H9 (cell line): ENCODE measurements around the gene DPF1. TPM values are rescaled to one million over a fixed set of nuclear protein-coding genes. Genes with fewer than 3 reads are reported as not detected.
A peak's percentile ranks its signal among the peaks of the same experiment; 100 is the strongest.

Experiments
- DNase-seq: peaks from one replicate; pipeline ENCODE4 v3.0.0-alpha.2; 2017
- H2AFZ ChIP-seq: one replicate; pipeline ENCODE4 v1.6.1; 2013; ENCODE audit warnings: mild to moderate bottlenecking, low read length, control low read depth, moderate library complexity
- H2AK5ac ChIP-seq: 2 replicates; pipeline ENCODE4 v1.6.1; 2013; ENCODE audit warnings: low read length, control low read depth, mixed read lengths; ENCODE audit not compliant: insufficient read length
- H2BK120ac ChIP-seq: one replicate; pipeline ENCODE4 v1.6.1; 2013; ENCODE audit warnings: low read depth, mild to moderate bottlenecking, low read length, control low read depth, inconsistent platforms; ENCODE audit not compliant: poor library complexity, severe bottlenecking
- H2BK12ac ChIP-seq: 2 replicates; pipeline ENCODE4 v1.6.1; 2013; ENCODE audit warnings: low read length, control low read depth, mixed read lengths, low read depth; ENCODE audit not compliant: insufficient read length
- H2BK15ac ChIP-seq: 2 replicates; pipeline ENCODE4 v1.6.1; 2013; ENCODE audit warnings: low read depth, low read length, control low read depth
- H2BK20ac ChIP-seq: one replicate; pipeline ENCODE4 v1.6.1; 2013; ENCODE audit warnings: low read depth, mild to moderate bottlenecking, low read length, control low read depth, inconsistent platforms; ENCODE audit not compliant: poor library complexity, severe bottlenecking
- H2BK5ac ChIP-seq: 2 replicates; pipeline ENCODE4 v1.6.1; 2013; ENCODE audit warnings: low read length, control low read depth, mixed read lengths; ENCODE audit not compliant: insufficient read length
- H3K14ac ChIP-seq: 2 replicates; pipeline ENCODE4 v1.6.1; 2013; ENCODE audit warnings: low read length, control low read depth; ENCODE audit not compliant: insufficient read depth
- H3K18ac ChIP-seq: 2 replicates; pipeline ENCODE4 v1.6.1; 2013; ENCODE audit warnings: low read depth, mild to moderate bottlenecking, mixed read lengths, low read length, control low read depth; ENCODE audit not compliant: insufficient read length
- H3K23ac ChIP-seq: 2 replicates; pipeline ENCODE4 v1.6.1; 2013; ENCODE audit warnings: low read length, control low read depth, mixed read lengths, low read depth; ENCODE audit not compliant: insufficient read length
- H3K23me2 ChIP-seq: 2 replicates; pipeline ENCODE4 v1.6.1; 2013; ENCODE audit warnings: low read depth, mild to moderate bottlenecking, mixed read lengths, low read length, control low read depth; ENCODE audit not compliant: insufficient read length, poor library complexity, severe bottlenecking
- H3K27ac ChIP-seq: 2 replicates; pipeline ENCODE4 v1.5.1; 2013; ENCODE audit warnings: low read length, control low read depth, mixed read lengths, low read depth; ENCODE audit not compliant: insufficient read length
- H3K27me3 ChIP-seq: 2 replicates; pipeline ENCODE4 v1.6.1; 2013; ENCODE audit warnings: low read length, control low read depth, inconsistent platforms; ENCODE audit not compliant: insufficient read depth
- H3K4ac ChIP-seq: 2 replicates; pipeline ENCODE4 v1.6.1; 2013; ENCODE audit warnings: low read depth, mild to moderate bottlenecking, control low read depth, inconsistent platforms, low read length, moderate library complexity
- H3K4me1 ChIP-seq: 2 replicates; pipeline ENCODE4 v1.6.1; 2013; ENCODE audit warnings: low read length, control low read depth, inconsistent platforms; ENCODE audit not compliant: insufficient read depth
- H3K4me2 ChIP-seq: 2 replicates; pipeline ENCODE4 v1.6.1; 2013; ENCODE audit warnings: low read length, control low read depth, mixed read lengths; ENCODE audit not compliant: insufficient read length, insufficient read depth
- H3K56ac ChIP-seq: 2 replicates; pipeline ENCODE4 v1.6.1; 2013; ENCODE audit warnings: low read depth, mild to moderate bottlenecking, mixed read lengths, low read length, control low read depth; ENCODE audit not compliant: insufficient read length
- H3K79me1 ChIP-seq: 2 replicates; pipeline ENCODE4 v1.6.1; 2013; ENCODE audit warnings: low read depth, mild to moderate bottlenecking, moderate library complexity, low read length, control low read depth, inconsistent platforms; ENCODE audit not compliant: insufficient read depth, poor library complexity, severe bottlenecking
- H3K79me2 ChIP-seq: 2 replicates; pipeline ENCODE4 v1.6.1; 2013; ENCODE audit warnings: low read length, control low read depth, inconsistent platforms; ENCODE audit not compliant: insufficient read depth
- H3K9ac ChIP-seq: 2 replicates; pipeline ENCODE4 v1.6.1; 2013; ENCODE audit warnings: low read length, control low read depth, mixed read lengths; ENCODE audit not compliant: insufficient read length; ENCODE audit errors: extremely low read depth
- H3K9me3 ChIP-seq: one replicate; pipeline ENCODE4 v1.6.1; 2013; ENCODE audit warnings: low read depth, low read length, inconsistent platforms; ENCODE audit not compliant: control insufficient read depth
- H3T11ph ChIP-seq: one replicate; pipeline ENCODE4 v1.6.1; 2013; ENCODE audit warnings: mild to moderate bottlenecking, low read length, control low read depth, inconsistent platforms
- H4K20me1 ChIP-seq: one replicate; pipeline ENCODE4 v1.6.1; 2013; ENCODE audit not compliant: control insufficient read depth, insufficient read length, insufficient read depth
- H4K5ac ChIP-seq: 2 replicates; pipeline ENCODE4 v1.6.1; 2013; ENCODE audit warnings: low read depth, mild to moderate bottlenecking, mixed read lengths, low read length, control low read depth; ENCODE audit not compliant: insufficient read length
- H4K8ac ChIP-seq: replicated peaks from 2 replicates; pipeline ENCODE4 v1.6.1; 2013; ENCODE audit warnings: low read length, control low read depth, mixed read lengths, low read depth; ENCODE audit not compliant: insufficient read length
- H4K91ac ChIP-seq: 2 replicates; pipeline ENCODE4 v1.6.1; 2013; ENCODE audit warnings: low read depth, mild to moderate bottlenecking, moderate library complexity, mixed read lengths, low read length, control low read depth; ENCODE audit not compliant: insufficient read length
- H3K27ac Mint-ChIP-seq, 3 experiments: 2 replicates in 2 of 3; 3 replicates in 1 of 3; pipeline ENCODE4 v1.8.0; 2020 to 2021; ENCODE audit warnings: mixed read lengths in 3 of 3, mild to moderate bottlenecking in 1 of 3, moderate library complexity in 1 of 3
- H3K27me3 Mint-ChIP-seq: 2 replicates; pipeline ENCODE4 v1.8.0; 2021; ENCODE audit warnings: low read depth, mild to moderate bottlenecking, moderate library complexity, mixed read lengths
- H3K36me3 Mint-ChIP-seq, 3 experiments: 2 replicates in 2 of 3; 3 replicates in 1 of 3; pipeline ENCODE4 v1.8.0; 2020 to 2021; ENCODE audit warnings: low read depth in 3 of 3, mixed read lengths in 3 of 3; ENCODE audit not compliant: insufficient read depth in 1 of 3
- H3K4me1 Mint-ChIP-seq, 2 experiments: 2 replicates each; pipeline ENCODE4 v1.8.0; 2020; ENCODE audit warnings: mixed read lengths in 2 of 2
- H3K4me3 Mint-ChIP-seq, 2 experiments: 2 replicates in 1 of 2; 3 replicates in 1 of 2; pipeline ENCODE4 v1.8.0; 2020 to 2021; ENCODE audit warnings: mild to moderate bottlenecking in 2 of 2, mixed read lengths in 2 of 2, moderate library complexity in 1 of 2
- H3K9me3 Mint-ChIP-seq, 2 experiments: 2 replicates in 1 of 2; 3 replicates in 1 of 2; pipeline ENCODE4 v1.8.0; 2020; ENCODE audit warnings: mild to moderate bottlenecking in 2 of 2, mixed read lengths in 2 of 2, moderate library complexity in 1 of 2
- WGBS: extraction: QIAGEN DNeasy Blood & Tissue Kit; methylation state at CpG from one replicate; pipeline ENCODE4 v1.1.7; 2013; ENCODE audit warnings: missing lambda C conversion rate, low lambda C conversion rate, mixed read lengths; ENCODE audit not compliant: insufficient read length; ENCODE audit errors: extremely low coverage; 5-methylcytosine and 5-hydroxymethylcytosine counted together
- total RNA-seq: library from RNA; stranded (reverse); gene quantifications from 2 replicates; pipeline ENCODE4 v1.2.1, GENCODE V29; 2021
- TF ChIP-seq, protein P1 (sequence below): fragments of 200-600 bp; sonication (generic); conservative IDR thresholded peaks from 3 replicates; pipeline ENCODE4 v1.8.0; 2021; ENCODE audit warnings: antibody characterized with exemption, mild to moderate bottlenecking

DPF1 gene
- total RNA-seq, 1 experiment from 2014 or later: 12.0 TPM

DNA sequence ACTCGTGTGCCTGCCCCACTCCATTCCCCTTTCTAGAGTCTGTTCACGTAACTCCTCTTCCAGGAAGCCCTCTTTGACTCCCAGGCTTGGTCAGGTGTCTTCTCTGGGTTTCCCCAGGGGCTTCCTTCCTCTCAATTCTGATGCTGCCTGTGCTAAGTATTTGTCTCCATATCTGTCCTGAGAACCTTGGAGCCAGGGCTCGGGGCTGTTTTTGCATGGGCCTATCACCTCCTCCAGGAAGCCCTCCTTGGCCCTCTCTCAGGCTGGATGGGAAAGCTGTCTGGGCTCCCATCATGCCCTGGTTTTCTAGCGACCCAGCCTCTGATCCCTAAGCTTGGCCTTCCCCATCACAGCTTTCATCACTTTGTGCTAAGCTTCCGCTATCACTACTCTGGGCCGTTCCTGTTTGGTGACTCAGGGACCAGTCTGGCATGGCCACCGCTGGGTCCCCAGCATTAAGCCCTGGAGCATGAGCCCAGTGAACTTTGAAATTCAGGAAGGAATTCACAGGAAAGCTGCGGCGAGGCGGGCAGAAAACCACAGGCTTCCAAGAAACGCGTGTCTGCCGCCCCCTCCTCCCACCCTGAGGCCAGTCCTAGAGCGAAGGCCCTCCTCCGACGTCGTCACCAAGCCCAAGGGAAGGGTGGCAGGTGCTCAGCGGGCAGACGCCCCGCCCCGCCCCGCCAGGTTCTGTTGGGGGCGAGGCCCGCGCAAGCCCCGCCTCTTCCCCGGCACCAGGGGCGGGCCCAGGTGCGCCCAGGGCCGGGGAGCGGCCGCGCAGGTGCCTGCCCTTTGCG, 39.9 kb upstream of the DPF1 start:
- Histone ChIP-seq H3T11ph (no peak overlapping the region), H3K23me2 (peaks cover 11% of the 10 kb centered on the region), H3K18ac (peak overlapping the region; percentile 31), H2BK12ac (no peak overlapping the region), H3K9me3 (no peaks in the 10 kb centered on the region), H3K14ac (peak overlapping the region; percentile 51), H2BK15ac (0 out of 2 replicates have a peak overlapping the region, but pooled peaks have one; percentile 41), H3K4me1 (peaks cover 12% of the 10 kb centered on the region; the same call in 1 of the 2 replicates), H2BK20ac (no peak overlapping the region), H3K56ac (no peak overlapping the region), H3K4ac (no peak overlapping the region), H4K20me1 (no peaks in the 10 kb centered on the region), H2BK5ac (no peak overlapping the region), H2BK120ac (no peak overlapping the region), H2AK5ac (no peak overlapping the region), H3K4me2 (peak overlapping the region; percentile 95), H4K8ac (no peak overlapping the region), H3K79me1 (peaks cover 6% of the 10 kb centered on the region), H3K23ac (no peak overlapping the region), H3K27ac (peak overlapping the region; percentile 15), H3K27me3 (no peaks in the 10 kb centered on the region), H4K5ac (no peak overlapping the region), H2AFZ (no peak overlapping the region), H3K9ac (no peak overlapping the region), H3K79me2 (peaks cover 29% of the 10 kb centered on the region; the same call in 1 of the 2 replicates), H4K91ac (no peak overlapping the region)
- Mint-ChIP-seq H3K36me3 (peaks cover 0 to 11% (median 2%) of the 10 kb centered on the region in 3 experiments; a peak in 3 of 7 replicates), H3K27me3 (no peaks in the 10 kb centered on the region), H3K4me3 (peak overlapping the region; percentile 78 to 96), H3K4me1 (peaks cover 47 to 51% of the 10 kb centered on the region in 2 experiments), H3K27ac (peak overlapping the region; percentile 61 to 99 (median 98)), H3K9me3 (no peaks in the 10 kb centered on the region; a peak in 2 of 5 replicates)
- TF ChIP-seq, protein P1, sequence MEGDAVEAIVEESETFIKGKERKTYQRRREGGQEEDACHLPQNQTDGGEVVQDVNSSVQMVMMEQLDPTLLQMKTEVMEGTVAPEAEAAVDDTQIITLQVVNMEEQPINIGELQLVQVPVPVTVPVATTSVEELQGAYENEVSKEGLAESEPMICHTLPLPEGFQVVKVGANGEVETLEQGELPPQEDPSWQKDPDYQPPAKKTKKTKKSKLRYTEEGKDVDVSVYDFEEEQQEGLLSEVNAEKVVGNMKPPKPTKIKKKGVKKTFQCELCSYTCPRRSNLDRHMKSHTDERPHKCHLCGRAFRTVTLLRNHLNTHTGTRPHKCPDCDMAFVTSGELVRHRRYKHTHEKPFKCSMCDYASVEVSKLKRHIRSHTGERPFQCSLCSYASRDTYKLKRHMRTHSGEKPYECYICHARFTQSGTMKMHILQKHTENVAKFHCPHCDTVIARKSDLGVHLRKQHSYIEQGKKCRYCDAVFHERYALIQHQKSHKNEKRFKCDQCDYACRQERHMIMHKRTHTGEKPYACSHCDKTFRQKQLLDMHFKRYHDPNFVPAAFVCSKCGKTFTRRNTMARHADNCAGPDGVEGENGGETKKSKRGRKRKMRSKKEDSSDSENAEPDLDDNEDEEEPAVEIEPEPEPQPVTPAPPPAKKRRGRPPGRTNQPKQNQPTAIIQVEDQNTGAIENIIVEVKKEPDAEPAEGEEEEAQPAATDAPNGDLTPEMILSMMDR: no peak
- WGBS: no CpG with 5 or more reads among the region's 34 CpGs
- peak; percentile 97 for DNase-seq
